GM18498 (cell line): Measurements from ENCODE around the gene RPAP2.

Source experiments
- ATAC-seq: cut with Tn5 transposase; IDR thresholded peaks from one replicate; pipeline ENCODE4 v1.9.1; 2021; ENCODE audit warnings: mild to moderate bottlenecking, moderate library complexity; ENCODE audit not compliant: unreplicated experiment

RPAP2 gene

GRCh38 chr1:92445865-92446264 lies 147.0 kb downstream of the RPAP2 start:
- no peak for ATAC-seq

GRCh38 chr1:92446546-92446945 lies 147.7 kb downstream of the RPAP2 start:
- no peak for ATAC-seq

- no peak for ATAC-seq
Measured at GRCh38 chr1:92447033-92447681, 148.3 kb downstream of the RPAP2 start.

- no peak for ATAC-seq
Measured at GRCh38 chr1:92447976-92448375, 149.1 kb downstream of the RPAP2 start.
